H9 (cell line): ENCODE measurements around the gene OR6Q1. TPM values are rescaled to one million over a fixed set of nuclear protein-coding genes. Genes with fewer than 3 reads are reported as not detected.
A peak's percentile ranks its signal among the peaks of the same experiment; 100 is the strongest.

Experiments used
- DNase-seq: peaks from one replicate; pipeline ENCODE4 v3.0.0-alpha.2; 2017
- H2AFZ ChIP-seq: one replicate; pipeline ENCODE4 v1.6.1; 2013; ENCODE audit warnings: mild to moderate bottlenecking, low read length, control low read depth, moderate library complexity
- H2AK5ac ChIP-seq: 2 replicates; pipeline ENCODE4 v1.6.1; 2013; ENCODE audit warnings: low read length, control low read depth, mixed read lengths; ENCODE audit not compliant: insufficient read length
- H2BK120ac ChIP-seq: one replicate; pipeline ENCODE4 v1.6.1; 2013; ENCODE audit warnings: low read depth, mild to moderate bottlenecking, low read length, control low read depth, inconsistent platforms; ENCODE audit not compliant: poor library complexity, severe bottlenecking
- H2BK12ac ChIP-seq: 2 replicates; pipeline ENCODE4 v1.6.1; 2013; ENCODE audit warnings: low read length, control low read depth, mixed read lengths, low read depth; ENCODE audit not compliant: insufficient read length
- H2BK15ac ChIP-seq: 2 replicates; pipeline ENCODE4 v1.6.1; 2013; ENCODE audit warnings: low read depth, low read length, control low read depth
- H2BK20ac ChIP-seq: one replicate; pipeline ENCODE4 v1.6.1; 2013; ENCODE audit warnings: low read depth, mild to moderate bottlenecking, low read length, control low read depth, inconsistent platforms; ENCODE audit not compliant: poor library complexity, severe bottlenecking
- H2BK5ac ChIP-seq: 2 replicates; pipeline ENCODE4 v1.6.1; 2013; ENCODE audit warnings: low read length, control low read depth, mixed read lengths; ENCODE audit not compliant: insufficient read length
- H3K14ac ChIP-seq: 2 replicates; pipeline ENCODE4 v1.6.1; 2013; ENCODE audit warnings: low read length, control low read depth; ENCODE audit not compliant: insufficient read depth
- H3K18ac ChIP-seq: 2 replicates; pipeline ENCODE4 v1.6.1; 2013; ENCODE audit warnings: low read depth, mild to moderate bottlenecking, mixed read lengths, low read length, control low read depth; ENCODE audit not compliant: insufficient read length
- H3K23ac ChIP-seq: 2 replicates; pipeline ENCODE4 v1.6.1; 2013; ENCODE audit warnings: low read length, control low read depth, mixed read lengths, low read depth; ENCODE audit not compliant: insufficient read length
- H3K23me2 ChIP-seq: 2 replicates; pipeline ENCODE4 v1.6.1; 2013; ENCODE audit warnings: low read depth, mild to moderate bottlenecking, mixed read lengths, low read length, control low read depth; ENCODE audit not compliant: insufficient read length, poor library complexity, severe bottlenecking
- H3K27ac ChIP-seq: 2 replicates; pipeline ENCODE4 v1.5.1; 2013; ENCODE audit warnings: low read length, control low read depth, mixed read lengths, low read depth; ENCODE audit not compliant: insufficient read length
- H3K27me3 ChIP-seq: 2 replicates; pipeline ENCODE4 v1.6.1; 2013; ENCODE audit warnings: low read length, control low read depth, inconsistent platforms; ENCODE audit not compliant: insufficient read depth
- H3K4ac ChIP-seq: 2 replicates; pipeline ENCODE4 v1.6.1; 2013; ENCODE audit warnings: low read depth, mild to moderate bottlenecking, control low read depth, inconsistent platforms, low read length, moderate library complexity
- H3K4me1 ChIP-seq: 2 replicates; pipeline ENCODE4 v1.6.1; 2013; ENCODE audit warnings: low read length, control low read depth, inconsistent platforms; ENCODE audit not compliant: insufficient read depth
- H3K4me2 ChIP-seq: 2 replicates; pipeline ENCODE4 v1.6.1; 2013; ENCODE audit warnings: low read length, control low read depth, mixed read lengths; ENCODE audit not compliant: insufficient read length, insufficient read depth
- H3K56ac ChIP-seq: 2 replicates; pipeline ENCODE4 v1.6.1; 2013; ENCODE audit warnings: low read depth, mild to moderate bottlenecking, mixed read lengths, low read length, control low read depth; ENCODE audit not compliant: insufficient read length
- H3K79me1 ChIP-seq: 2 replicates; pipeline ENCODE4 v1.6.1; 2013; ENCODE audit warnings: low read depth, mild to moderate bottlenecking, moderate library complexity, low read length, control low read depth, inconsistent platforms; ENCODE audit not compliant: insufficient read depth, poor library complexity, severe bottlenecking
- H3K79me2 ChIP-seq: 2 replicates; pipeline ENCODE4 v1.6.1; 2013; ENCODE audit warnings: low read length, control low read depth, inconsistent platforms; ENCODE audit not compliant: insufficient read depth
- H3K9ac ChIP-seq: 2 replicates; pipeline ENCODE4 v1.6.1; 2013; ENCODE audit warnings: low read length, control low read depth, mixed read lengths; ENCODE audit not compliant: insufficient read length; ENCODE audit errors: extremely low read depth
- H3K9me3 ChIP-seq: one replicate; pipeline ENCODE4 v1.6.1; 2013; ENCODE audit warnings: low read depth, low read length, inconsistent platforms; ENCODE audit not compliant: control insufficient read depth
- H3T11ph ChIP-seq: one replicate; pipeline ENCODE4 v1.6.1; 2013; ENCODE audit warnings: mild to moderate bottlenecking, low read length, control low read depth, inconsistent platforms
- H4K20me1 ChIP-seq: one replicate; pipeline ENCODE4 v1.6.1; 2013; ENCODE audit not compliant: control insufficient read depth, insufficient read length, insufficient read depth
- H4K5ac ChIP-seq: 2 replicates; pipeline ENCODE4 v1.6.1; 2013; ENCODE audit warnings: low read depth, mild to moderate bottlenecking, mixed read lengths, low read length, control low read depth; ENCODE audit not compliant: insufficient read length
- H4K8ac ChIP-seq: replicated peaks from 2 replicates; pipeline ENCODE4 v1.6.1; 2013; ENCODE audit warnings: low read length, control low read depth, mixed read lengths, low read depth; ENCODE audit not compliant: insufficient read length
- H4K91ac ChIP-seq: 2 replicates; pipeline ENCODE4 v1.6.1; 2013; ENCODE audit warnings: low read depth, mild to moderate bottlenecking, moderate library complexity, mixed read lengths, low read length, control low read depth; ENCODE audit not compliant: insufficient read length
- H3K27ac Mint-ChIP-seq, 3 experiments: 2 replicates in 2 of 3; 3 replicates in 1 of 3; pipeline ENCODE4 v1.8.0; 2020 to 2021; ENCODE audit warnings: mixed read lengths in 3 of 3, mild to moderate bottlenecking in 1 of 3, moderate library complexity in 1 of 3
- H3K27me3 Mint-ChIP-seq: 2 replicates; pipeline ENCODE4 v1.8.0; 2021; ENCODE audit warnings: low read depth, mild to moderate bottlenecking, moderate library complexity, mixed read lengths
- H3K36me3 Mint-ChIP-seq, 3 experiments: 2 replicates in 2 of 3; 3 replicates in 1 of 3; pipeline ENCODE4 v1.8.0; 2020 to 2021; ENCODE audit warnings: low read depth in 3 of 3, mixed read lengths in 3 of 3; ENCODE audit not compliant: insufficient read depth in 1 of 3
- H3K4me1 Mint-ChIP-seq, 2 experiments: 2 replicates each; pipeline ENCODE4 v1.8.0; 2020; ENCODE audit warnings: mixed read lengths in 2 of 2
- H3K4me3 Mint-ChIP-seq, 2 experiments: 2 replicates in 1 of 2; 3 replicates in 1 of 2; pipeline ENCODE4 v1.8.0; 2020 to 2021; ENCODE audit warnings: mild to moderate bottlenecking in 2 of 2, mixed read lengths in 2 of 2, moderate library complexity in 1 of 2
- H3K9me3 Mint-ChIP-seq, 2 experiments: 2 replicates in 1 of 2; 3 replicates in 1 of 2; pipeline ENCODE4 v1.8.0; 2020; ENCODE audit warnings: mild to moderate bottlenecking in 2 of 2, mixed read lengths in 2 of 2, moderate library complexity in 1 of 2
- CTCF ChIP-seq: fragments of 200-600 bp; sonication (generic); conservative IDR thresholded peaks from 3 replicates; pipeline ENCODE4 v1.8.0; 2021; ENCODE audit warnings: antibody characterized with exemption, mild to moderate bottlenecking
- WGBS: extraction: QIAGEN DNeasy Blood & Tissue Kit; methylation state at CpG from one replicate; pipeline ENCODE4 v1.1.7; 2013; ENCODE audit warnings: missing lambda C conversion rate, low lambda C conversion rate, mixed read lengths; ENCODE audit not compliant: insufficient read length; ENCODE audit errors: extremely low coverage; 5-methylcytosine and 5-hydroxymethylcytosine counted together
- total RNA-seq: library from RNA; stranded (reverse); gene quantifications from 2 replicates; pipeline ENCODE4 v1.2.1, GENCODE V29; 2021

OR6Q1 gene
- total RNA-seq, 1 experiment from 2014 or later: not detected

GRCh38 chr11:58058276-58059006 lies 27.7 kb downstream of the OR6Q1 start:
- peak overlapping the region; percentile 86 to 96 (median 86); a peak in 5 of 7 replicates for H3K27ac Mint-ChIP-seq
- Histone ChIP-seq H3K27me3 (no peaks in the 10 kb centered on the region), H3K9me3 (no peaks in the 10 kb centered on the region), H2BK15ac (no peak overlapping the region), H2BK5ac (no peak overlapping the region), H2AFZ (peak overlapping the region; percentile 73), H2AK5ac (no peak overlapping the region), H4K5ac (peak overlapping the region; percentile 50), H3K23me2 (no peaks in the 10 kb centered on the region), H3K79me1 (no peaks in the 10 kb centered on the region), H3K4ac (no peak overlapping the region), H4K91ac (no peak overlapping the region), H2BK120ac (peak overlapping the region; percentile 38), H3T11ph (peak overlapping the region; percentile 79), H3K23ac (no peak overlapping the region), H3K4me2 (no peak overlapping the region), H3K18ac (peak overlapping the region; percentile 94), H2BK12ac (peak overlapping the region; percentile 98), H4K8ac (no peak overlapping the region), H3K9ac (no peak overlapping the region), H3K56ac (no peak overlapping the region), H3K27ac (no peak overlapping the region), H3K14ac (peak overlapping the region; percentile 84), H4K20me1 (no peaks in the 10 kb centered on the region), H2BK20ac (no peak overlapping the region), H3K79me2 (no peaks in the 10 kb centered on the region), H3K4me1 (peaks cover 21% of the 10 kb centered on the region)
- WGBS: no CpG with 5 or more reads among the region's 13 CpGs
- no peak for TF ChIP-seq CTCF
- no peak for DNase-seq
- H3K27me3 Mint-ChIP-seq: no peaks in the 10 kb centered on the region
- H3K4me3 Mint-ChIP-seq: no peak overlapping the region
- H3K4me1 Mint-ChIP-seq: peaks cover 40 to 41% of the 10 kb centered on the region in 2 experiments
- H3K36me3 Mint-ChIP-seq: no peaks in the 10 kb centered on the region
- peaks cover 0 to 2% of the 10 kb centered on the region in 2 experiments; a peak in 2 of 5 replicates for H3K9me3 Mint-ChIP-seq
